ENCODE data around the gene UBE2V1. TPM values are rescaled to one million over a fixed set of nuclear protein-coding genes. Genes with fewer than 3 reads are reported as not detected.

Gene UBE2V1
- total RNA-seq, 1 donor from 2014 or later, result 93.4 TPM

GRCh38 chr20:50055524-50056083 lies 57.3 kb downstream of the UBE2V1 start:
- intact Hi-C loops (cut with DNase I), result no loop called here
- DNase-seq (ENCODE audit: low spot score) (no peak), ATAC-seq (no peak)

GRCh38 chr20:50054626-50055511 lies 58.1 kb downstream of the UBE2V1 start:
- DNase-seq (ENCODE audit: low spot score) (peak; percentile 73), ATAC-seq (peak; percentile 83)
- intact Hi-C loops (cut with DNase I), result no loop called here

- no peak for ATAC-seq
- DNase-seq (ENCODE audit: low spot score), result no peak
- intact Hi-C loops (cut with DNase I), result no loop called here
Measured at GRCh38 chr20:50054231-50054547, 58.8 kb downstream of the UBE2V1 start.

GRCh38 chr20:50053362-50054230 lies 59.4 kb downstream of the UBE2V1 start:
- no peak for DNase-seq (ENCODE audit: low spot score)
- intact Hi-C loops (cut with DNase I), result no loop called here
- no peak for ATAC-seq

GRCh38 chr20:50052550-50053361 lies 60.2 kb downstream of the UBE2V1 start:
- peak; percentile 74 for ATAC-seq
- no peak for DNase-seq (ENCODE audit: low spot score)
- intact Hi-C loops (cut with DNase I), result no loop called here

- intact Hi-C loops (cut with DNase I), result no loop called here
- DNase-seq (ENCODE audit: low spot score), result no peak
- ATAC-seq, result no peak
Measured at GRCh38 chr20:50050660-50051308, 62.2 kb downstream of the UBE2V1 start.

GRCh38 chr20:50050214-50050613 lies 62.7 kb downstream of the UBE2V1 start:
- DNase-seq (ENCODE audit: low spot score) (no peak), ATAC-seq (no peak)
- intact Hi-C loops (cut with DNase I), result no loop called here

GRCh38 chr20:50049442-50050026 lies 63.4 kb downstream of the UBE2V1 start:
- DNase-seq (ENCODE audit: low spot score) (no peak), ATAC-seq (no peak)
- intact Hi-C loops (cut with DNase I), result no loop called here

- intact Hi-C loops (cut with DNase I), result no loop called here
- DNase-seq (ENCODE audit: low spot score) (no peak), ATAC-seq (peak; percentile 33)
Measured at GRCh38 chr20:50048420-50049166, 64.4 kb downstream of the UBE2V1 start.

- no peak for ATAC-seq
- DNase-seq (ENCODE audit: low spot score), result no peak
- intact Hi-C loops (cut with DNase I), result no loop called here
Measured at GRCh38 chr20:50044353-50044960, 68.5 kb downstream of the UBE2V1 start.

- ATAC-seq, result no peak
- DNase-seq (ENCODE audit: low spot score), result no peak
- intact Hi-C loops (cut with DNase I), result no loop called here
Measured at GRCh38 chr20:50043573-50044352, 69.2 kb downstream of the UBE2V1 start.

- no peak for DNase-seq (ENCODE audit: low spot score)
Measured at GRCh38 chr20:50042370-50043313, 70.3 kb downstream of the UBE2V1 start.

GRCh38 chr20:50041246-50041873 lies 71.6 kb downstream of the UBE2V1 start:
- ATAC-seq, result peak; percentile 14
- intact Hi-C loops (cut with DNase I), result no loop called here

More at GRCh38 chr20:50042370-50043313, 70.3 kb downstream of the UBE2V1 start:
- intact Hi-C loops (cut with DNase I), result no loop called here
- ATAC-seq, result no peak

GRCh38 chr20:50040432-50041245 lies 72.3 kb downstream of the UBE2V1 start:
- DNase-seq (ENCODE audit: low spot score) (no peak), ATAC-seq (no peak)
- intact Hi-C loops (cut with DNase I), result no loop called here

More at GRCh38 chr20:50041246-50041873, 71.6 kb downstream of the UBE2V1 start:
- no peak for DNase-seq (ENCODE audit: low spot score)
